ENCODE results near the gene BFSP2.

- TF ChIP-seq CTCF (IDR thresholded peaks at IDR 0.05 in 8 of 11, conservative IDR thresholded peaks at IDR 0.05 in 3 of 11): no peak
- TF ChIP-seq POLR2A (IDR thresholded peaks at IDR 0.05): no peak
- TF ChIP-seq POLR2AphosphoS5 (IDR thresholded peaks at IDR 0.05): no peak
These were observed 18.5 kb downstream of the BFSP2 start for GRCh38 chr3:133418361-133418760.
